ENCODE measurements around the gene ANKRD18A.
"Not testable (repeated sequence)": the region's sequence is repeated elsewhere in the genome, so short reads cannot be mapped to it uniquely, and the experiment has no call there.

- not testable (repeated sequence) for TF ChIP-seq ZNF501 (CRISPR knock-in tag; IDR thresholded peaks at IDR 0.05); ZNF850 (CRISPR knock-in tag; conservative IDR thresholded peaks at IDR 0.05); HBP1 (CRISPR knock-in tag; IDR thresholded peaks at IDR 0.05; ENCODE audit: low read depth); ZBTB44 (CRISPR knock-in tag; IDR thresholded peaks at IDR 0.05); HNRNPK (IDR thresholded peaks at IDR 0.05; ENCODE audit: low read depth, low read length, poor library complexity, severe bottlenecking); TCF12 (IDR thresholded peaks at IDR 0.05); TCF12 (CRISPR knock-in tag; IDR thresholded peaks at IDR 0.05)
- peak; percentile 16; the same call in 1 of the 2 replicates for TF ChIP-seq SAP130 (CRISPR knock-in tag; IDR thresholded peaks at IDR 0.05; ENCODE audit: low read depth)
Measured at GRCh38 chr9:38566048-38566447, 54.3 kb downstream of the ANKRD18A start.
